Effector memory CD8-positive, alpha-beta T cell (primary cell): ENCODE measurements around the gene MED25.

ENCODE experiments used
- ATAC-seq: fragments of 150-1000 bp; cut with Tn5 transposase; replicated peaks from 2 replicates; pipeline ENCODE4 v1.10.0; 2021; ENCODE audit warnings: mild to moderate bottlenecking, moderate library complexity
- DNase-seq, 3 experiments: peaks; one replicate each; pipeline ENCODE4 v3.0.0; 2021
- H3K27ac Mint-ChIP-seq, 2 donors: one replicate each; pipeline ENCODE4 v1.8.0; 2022; ENCODE audit warnings: mild to moderate bottlenecking in 2 of 2, mixed read lengths in 2 of 2, moderate library complexity in 2 of 2
- H3K27me3 Mint-ChIP-seq, 2 donors: one replicate each; pipeline ENCODE4 v1.8.0; 2022; ENCODE audit warnings: mixed read lengths in 2 of 2
- H3K36me3 Mint-ChIP-seq: one replicate; pipeline ENCODE4 v1.8.0; 2022; ENCODE audit warnings: mild to moderate bottlenecking, moderate library complexity, mixed read lengths; ENCODE audit not compliant: insufficient read depth
- H3K4me1 Mint-ChIP-seq, 2 donors: one replicate each; pipeline ENCODE4 v1.8.0; 2022; ENCODE audit warnings: low read depth in 2 of 2, mixed read lengths in 2 of 2
- H3K4me3 Mint-ChIP-seq, 2 donors: one replicate each; pipeline ENCODE4 v1.8.0; 2022; ENCODE audit warnings: mild to moderate bottlenecking in 2 of 2, mixed read lengths in 2 of 2, moderate library complexity in 2 of 2
- H3K9me3 Mint-ChIP-seq, 2 donors: one replicate each; pipeline ENCODE4 v1.8.0; 2022; ENCODE audit warnings: mixed read lengths in 2 of 2

Gene MED25

DNA sequence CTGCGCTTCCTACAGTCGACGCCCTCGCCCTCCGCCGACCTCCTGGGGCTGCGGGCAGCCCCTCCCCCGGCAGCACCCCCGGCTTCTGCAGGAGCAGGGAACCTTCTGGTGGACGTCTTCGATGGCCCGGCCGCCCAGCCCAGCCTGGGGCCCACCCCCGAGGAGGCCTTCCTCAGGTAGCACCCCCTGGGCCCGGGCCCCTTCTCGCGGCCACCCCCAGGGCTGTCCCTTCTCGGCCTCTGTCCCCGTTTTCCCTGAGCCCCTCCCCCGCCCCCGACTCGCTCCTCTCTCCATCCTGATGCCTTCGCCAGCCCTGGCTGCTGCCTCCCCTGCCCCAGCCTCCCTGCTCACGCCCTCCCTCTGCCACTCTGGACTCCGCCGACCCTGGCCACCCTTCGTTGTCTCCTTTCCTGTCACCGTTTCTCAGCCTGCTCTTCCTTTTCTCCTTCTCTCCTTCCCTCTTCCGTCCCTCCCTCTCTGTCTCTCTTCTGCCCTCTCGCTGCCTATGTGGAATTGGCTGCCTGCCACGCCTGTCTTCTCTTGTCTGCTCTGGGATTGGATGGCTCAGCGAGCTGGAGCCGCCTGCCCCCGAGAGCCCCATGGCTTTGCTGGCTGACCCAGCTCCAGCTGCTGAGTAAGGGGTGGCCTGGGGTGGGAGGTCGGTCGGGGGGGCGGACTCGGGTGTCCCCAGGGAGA lies 16.0 kb upstream of the MED25 start:
- Mint-ChIP-seq H3K27ac (peak overlapping the region in 1 of 2 donors; percentile 78), H3K27me3 (no peaks in the 10 kb centered on the region), H3K4me3 (no peak overlapping the region), H3K9me3 (no peaks in the 10 kb centered on the region), H3K36me3 (peaks cover 32% of the 10 kb centered on the region), H3K4me1 (no peaks in the 10 kb centered on the region)
- ATAC-seq (no peak), DNase-seq (no peak)

DNA sequence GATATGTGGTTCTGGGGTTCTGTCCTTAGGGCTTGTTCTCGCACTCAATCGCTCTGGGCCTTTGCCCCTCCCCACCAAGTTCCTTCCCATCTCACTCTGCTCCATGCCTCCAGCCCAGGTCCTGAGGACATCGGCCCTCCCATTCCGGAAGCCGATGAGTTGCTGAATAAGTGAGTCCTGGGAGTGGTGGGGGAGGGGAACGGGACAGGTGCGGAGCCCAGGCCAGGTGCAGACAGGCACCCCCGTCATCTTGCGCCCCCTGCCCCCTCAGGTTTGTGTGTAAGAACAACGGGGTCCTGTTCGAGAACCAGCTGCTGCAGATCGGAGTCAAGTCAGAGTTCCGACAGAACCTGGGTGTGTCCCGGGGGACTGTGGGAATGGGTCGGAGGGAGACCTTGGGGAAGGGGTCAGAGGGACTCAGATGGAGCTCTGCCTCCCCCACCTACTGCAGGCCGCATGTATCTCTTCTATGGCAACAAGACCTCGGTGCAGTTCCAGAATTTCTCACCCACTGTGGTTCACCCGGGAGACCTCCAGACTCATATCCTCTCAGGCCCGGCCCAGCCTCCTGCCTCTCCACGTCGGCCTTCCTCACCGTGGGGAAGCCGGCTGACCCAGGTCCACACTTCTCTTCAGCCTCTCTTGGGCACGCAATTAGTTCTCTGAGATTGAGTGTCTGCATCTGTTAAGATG lies 15.1 kb upstream of the MED25 start:
- Mint-ChIP-seq H3K9me3 (no peaks in the 10 kb centered on the region), H3K4me1 (no peaks in the 10 kb centered on the region), H3K36me3 (peaks cover 24% of the 10 kb centered on the region), H3K27me3 (no peaks in the 10 kb centered on the region), H3K4me3 (no peak overlapping the region), H3K27ac (peak overlapping the region in 1 of 2 donors; percentile 78)
- no peak for DNase-seq
- ATAC-seq = no peak

DNA sequence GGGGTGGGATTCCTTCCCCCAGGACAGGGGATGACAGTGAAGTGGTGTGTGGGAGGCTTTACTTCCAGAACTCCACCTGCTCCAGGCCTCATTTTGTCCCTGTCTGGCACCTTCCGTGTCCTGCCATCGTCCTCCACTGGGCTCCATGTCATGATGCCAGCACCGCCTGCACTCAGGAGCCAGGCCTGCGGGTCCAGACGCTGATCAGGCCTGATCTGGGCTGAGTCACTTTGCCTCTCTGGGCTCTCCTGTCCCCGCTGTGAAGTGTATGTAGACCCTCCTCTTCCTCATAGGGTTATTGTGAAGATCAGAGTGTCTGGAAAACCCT lies 14.6 kb upstream of the MED25 start:
- DNase-seq = no peak
- no peak for ATAC-seq
- Mint-ChIP-seq H3K27ac (peak overlapping the region; percentile 38 to 66), H3K9me3 (no peaks in the 10 kb centered on the region), H3K4me3 (no peak overlapping the region), H3K27me3 (no peaks in the 10 kb centered on the region), H3K36me3 (peaks cover 19% of the 10 kb centered on the region), H3K4me1 (peaks cover 3 to 4% of the 10 kb centered on the region in 2 donors)

DNA sequence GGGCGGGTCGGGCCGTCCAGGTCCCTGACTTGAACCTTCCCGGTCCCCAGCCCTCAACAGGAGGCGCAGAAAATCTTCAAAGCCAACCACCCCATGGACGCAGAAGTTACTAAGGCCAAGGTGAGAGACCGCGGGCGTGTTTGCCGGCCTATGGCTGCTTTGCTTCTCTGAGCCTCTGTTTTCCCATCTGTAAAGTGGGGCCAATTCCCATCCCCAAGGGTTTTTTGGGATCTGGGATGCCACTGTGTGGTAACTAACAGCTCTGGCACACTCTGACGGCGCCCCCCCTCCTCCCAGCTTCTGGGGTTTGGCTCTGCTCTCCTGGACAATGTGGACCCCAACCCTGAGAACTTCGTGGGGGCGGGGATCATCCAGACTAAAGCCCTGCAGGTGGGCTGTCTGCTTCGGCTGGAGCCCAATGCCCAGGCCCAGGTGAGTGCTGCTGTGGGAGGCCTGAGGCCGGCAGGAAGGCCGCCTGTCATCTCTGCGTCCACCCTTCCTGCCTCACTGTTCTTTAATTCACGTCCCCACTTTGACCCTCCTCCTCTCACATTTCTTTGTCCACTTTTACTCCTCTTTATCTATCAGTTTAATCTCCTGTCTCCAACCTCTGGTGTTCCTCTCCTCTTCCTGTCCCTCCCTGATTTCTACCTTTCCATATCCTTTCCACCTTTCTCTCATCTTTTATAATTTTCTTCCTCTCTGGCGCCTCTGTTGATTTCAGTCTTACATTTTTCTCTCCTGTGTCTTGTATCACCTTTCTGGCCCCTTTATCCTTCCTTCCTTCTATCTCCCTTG lies 12.1 kb upstream of the MED25 start:
- Mint-ChIP-seq H3K4me3 (no peak overlapping the region), H3K27ac (peak overlapping the region in 1 of 2 donors; percentile 5), H3K4me1 (peaks cover 7 to 16% of the 10 kb centered on the region in 2 donors), H3K9me3 (no peaks in the 10 kb centered on the region), H3K27me3 (no peaks in the 10 kb centered on the region), H3K36me3 (peaks cover 18% of the 10 kb centered on the region)
- no peak for DNase-seq
- no peak for ATAC-seq

DNA sequence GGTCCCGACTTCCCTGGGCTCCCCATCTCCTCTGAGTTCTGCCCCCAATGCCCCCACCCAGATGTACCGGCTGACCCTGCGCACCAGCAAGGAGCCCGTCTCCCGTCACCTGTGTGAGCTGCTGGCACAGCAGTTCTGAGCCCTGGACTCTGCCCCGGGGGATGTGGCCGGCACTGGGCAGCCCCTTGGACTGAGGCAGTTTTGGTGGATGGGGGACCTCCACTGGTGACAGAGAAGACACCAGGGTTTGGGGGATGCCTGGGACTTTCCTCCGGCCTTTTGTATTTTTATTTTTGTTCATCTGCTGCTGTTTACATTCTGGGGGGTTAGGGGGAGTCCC lies 11.5 kb upstream of the MED25 start:
- no peak for ATAC-seq
- no peak for DNase-seq
- Mint-ChIP-seq H3K27me3 (no peaks in the 10 kb centered on the region), H3K4me1 (peaks cover 7 to 16% of the 10 kb centered on the region in 2 donors), H3K36me3 (peaks cover 18% of the 10 kb centered on the region), H3K27ac (peak overlapping the region in 1 of 2 donors; percentile 5), H3K9me3 (no peaks in the 10 kb centered on the region), H3K4me3 (no peak overlapping the region)

DNA sequence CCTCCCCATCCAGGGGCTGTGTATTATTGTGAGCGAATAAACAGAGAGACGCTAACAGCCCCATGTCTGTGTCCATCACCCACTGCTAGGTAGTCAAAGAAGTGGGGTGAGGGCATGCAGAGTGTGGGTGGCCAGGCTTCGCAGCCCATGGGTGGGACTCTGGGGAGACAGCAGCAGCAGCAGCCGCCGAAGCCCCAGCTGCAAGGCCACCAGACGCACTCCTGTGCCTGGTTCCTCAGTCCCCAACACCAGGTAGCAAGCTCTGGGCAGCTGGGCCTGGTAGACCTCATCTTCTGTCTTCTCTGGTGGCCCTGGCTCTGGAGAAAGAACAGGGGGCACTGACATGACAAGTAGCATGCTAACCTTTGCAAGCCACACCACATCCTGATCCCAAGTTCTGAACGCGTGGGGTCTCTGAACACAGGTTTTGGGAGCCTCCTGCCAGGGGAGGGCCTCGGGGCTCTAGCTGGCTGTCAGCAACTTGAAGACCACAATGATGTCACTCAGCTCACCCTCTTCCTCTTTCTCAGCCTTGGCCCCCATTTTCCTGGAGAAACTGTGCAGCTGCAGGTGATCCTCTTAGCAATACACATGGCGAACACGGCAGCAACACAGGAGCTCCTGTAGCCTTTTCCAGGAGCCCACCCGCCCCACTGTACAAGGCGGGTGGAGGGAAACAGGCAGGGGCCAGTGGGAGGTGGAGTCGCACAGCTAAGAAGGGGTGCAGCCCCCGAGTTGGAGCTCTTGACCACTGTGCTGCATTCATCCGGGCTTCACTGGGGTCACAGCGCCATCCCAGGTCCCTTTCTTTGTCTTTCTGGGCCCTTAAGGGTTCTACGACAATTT lies 10.8 kb upstream of the MED25 start:
- H3K36me3 Mint-ChIP-seq = peaks cover 24% of the 10 kb centered on the region
- peak overlapping the region in 1 of 2 donors; percentile 93 for H3K27ac Mint-ChIP-seq
- no peaks in the 10 kb centered on the region for H3K27me3 Mint-ChIP-seq
- no peaks in the 10 kb centered on the region for H3K9me3 Mint-ChIP-seq
- peaks cover 7 to 21% of the 10 kb centered on the region in 2 donors for H3K4me1 Mint-ChIP-seq
- no peak for DNase-seq
- no peak for ATAC-seq
- H3K4me3 Mint-ChIP-seq = no peak overlapping the region

DNA sequence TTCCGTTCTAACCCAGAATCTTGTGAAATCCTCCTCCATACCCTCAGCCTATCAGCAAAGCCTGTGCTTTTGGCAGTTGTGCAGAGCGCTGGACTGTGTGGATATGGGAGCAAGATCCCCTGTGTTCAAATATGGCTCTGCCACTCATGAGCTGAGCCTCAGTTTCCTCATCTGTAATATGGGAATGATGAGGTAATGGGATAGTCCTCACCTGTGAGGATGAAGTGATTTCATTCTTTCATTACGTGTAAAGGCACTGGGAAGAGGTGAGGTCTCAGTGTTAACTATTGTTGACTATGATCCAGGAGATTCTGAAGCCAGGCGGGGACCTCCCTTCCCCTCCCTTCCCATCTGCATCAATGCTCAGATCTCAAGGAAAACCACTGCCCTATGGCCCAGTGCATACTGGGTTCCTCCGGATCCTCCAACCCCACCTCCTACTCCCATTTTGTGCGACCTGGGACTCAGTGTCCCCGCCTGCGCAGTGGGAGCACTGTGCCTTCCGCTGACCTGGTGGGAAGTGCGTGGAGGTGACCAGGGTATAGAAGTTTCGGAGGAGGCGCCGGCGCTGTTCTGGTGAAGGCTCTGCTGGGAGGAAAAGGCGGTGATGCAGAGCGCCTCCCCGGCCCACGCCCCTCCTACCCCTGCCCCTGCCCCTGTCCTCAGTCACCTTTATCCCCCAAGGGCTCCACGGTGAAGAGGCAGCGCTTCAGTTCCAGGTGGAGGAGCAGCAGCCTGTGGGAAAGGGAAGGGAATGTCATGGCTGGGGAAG lies 10.0 kb upstream of the MED25 start:
- peaks cover 12 to 29% of the 10 kb centered on the region in 2 donors for H3K4me1 Mint-ChIP-seq
- no peaks in the 10 kb centered on the region for H3K9me3 Mint-ChIP-seq
- peaks cover 30% of the 10 kb centered on the region for H3K36me3 Mint-ChIP-seq
- peak overlapping the region; percentile 85 to 87 for H3K4me3 Mint-ChIP-seq
- DNase-seq (no peak), ATAC-seq (no peak)
- H3K27me3 Mint-ChIP-seq = no peaks in the 10 kb centered on the region
- H3K27ac Mint-ChIP-seq = peak overlapping the region; percentile 81 to 93

DNA sequence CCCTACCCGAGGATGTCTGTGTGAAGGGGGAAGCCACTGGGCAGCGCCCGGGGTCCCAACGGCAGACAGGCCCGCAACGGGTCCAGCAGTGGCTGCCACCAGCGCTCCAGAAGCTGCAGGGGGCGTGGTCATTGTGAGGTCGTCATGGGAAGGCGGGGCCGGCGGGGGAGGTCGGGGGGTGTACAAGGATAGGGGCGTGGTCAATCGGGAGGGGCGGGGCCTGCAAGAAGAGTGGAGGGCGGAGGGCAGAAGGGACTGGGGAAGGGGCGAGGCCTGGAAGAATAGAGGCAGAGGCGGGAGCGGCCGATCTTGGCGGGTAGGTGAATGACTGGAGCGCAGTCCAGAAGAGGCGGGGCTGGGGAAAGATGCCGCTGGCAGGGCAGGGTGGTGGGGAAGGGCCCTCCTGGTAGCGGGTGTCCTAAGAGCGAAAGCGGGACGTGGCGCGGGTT lies 9.4 kb upstream of the MED25 start:
- DNase-seq (peak; percentile 70 to 86 (median 83)), ATAC-seq (peak; percentile 31)
- Mint-ChIP-seq H3K9me3 (no peaks in the 10 kb centered on the region), H3K27me3 (no peaks in the 10 kb centered on the region), H3K27ac (peak overlapping the region; percentile 81 to 93), H3K4me3 (peak overlapping the region; percentile 85 to 87), H3K36me3 (peaks cover 35% of the 10 kb centered on the region), H3K4me1 (peaks cover 13 to 34% of the 10 kb centered on the region in 2 donors)

DNA sequence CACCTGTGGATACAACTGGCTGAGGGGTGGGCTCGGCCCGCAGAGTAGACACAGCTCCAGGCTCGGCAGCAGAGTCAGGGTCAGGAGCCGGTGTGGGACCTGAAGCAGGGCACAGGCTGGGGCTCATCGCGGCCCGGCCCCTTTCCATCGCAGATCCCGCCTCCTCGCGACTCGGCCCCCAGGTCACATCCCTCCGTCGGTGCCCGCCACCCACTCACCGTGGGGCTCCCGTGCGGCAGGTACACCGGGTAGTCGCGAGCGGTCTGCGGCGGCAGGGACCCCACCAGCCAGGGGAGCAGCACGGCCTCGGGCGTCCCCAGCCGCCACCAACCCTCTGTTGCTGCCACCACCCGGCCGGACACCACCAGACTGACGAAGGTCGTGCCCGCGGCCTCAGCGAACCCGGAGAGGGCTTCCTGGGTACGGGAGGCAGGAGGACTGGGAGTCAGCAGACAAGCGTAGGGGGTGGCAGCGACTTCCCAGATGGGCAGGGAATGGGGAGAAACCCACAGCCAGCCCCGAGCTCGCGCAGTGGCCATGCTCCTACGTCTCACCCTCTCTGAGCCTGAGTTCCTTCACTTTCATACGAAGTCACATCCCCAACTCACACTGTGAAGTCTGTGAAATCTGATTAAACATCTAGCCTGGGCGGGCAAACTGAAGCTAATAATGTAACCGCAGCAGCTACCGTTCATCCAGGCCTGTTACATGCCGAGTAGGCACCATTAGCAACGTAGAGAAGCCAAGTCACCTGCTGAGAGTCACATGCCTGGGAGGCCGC lies 8.7 kb upstream of the MED25 start:
- no peaks in the 10 kb centered on the region for H3K9me3 Mint-ChIP-seq
- H3K27me3 Mint-ChIP-seq = no peaks in the 10 kb centered on the region
- DNase-seq = peak in 2 of 3 experiments; percentile 48 to 56
- peak overlapping the region; percentile 85 to 87 for H3K4me3 Mint-ChIP-seq
- peaks cover 35% of the 10 kb centered on the region for H3K36me3 Mint-ChIP-seq
- ATAC-seq = peak; percentile 38
- H3K27ac Mint-ChIP-seq = peak overlapping the region; percentile 81 to 93
- H3K4me1 Mint-ChIP-seq = peaks cover 15 to 38% of the 10 kb centered on the region in 2 donors

DNA sequence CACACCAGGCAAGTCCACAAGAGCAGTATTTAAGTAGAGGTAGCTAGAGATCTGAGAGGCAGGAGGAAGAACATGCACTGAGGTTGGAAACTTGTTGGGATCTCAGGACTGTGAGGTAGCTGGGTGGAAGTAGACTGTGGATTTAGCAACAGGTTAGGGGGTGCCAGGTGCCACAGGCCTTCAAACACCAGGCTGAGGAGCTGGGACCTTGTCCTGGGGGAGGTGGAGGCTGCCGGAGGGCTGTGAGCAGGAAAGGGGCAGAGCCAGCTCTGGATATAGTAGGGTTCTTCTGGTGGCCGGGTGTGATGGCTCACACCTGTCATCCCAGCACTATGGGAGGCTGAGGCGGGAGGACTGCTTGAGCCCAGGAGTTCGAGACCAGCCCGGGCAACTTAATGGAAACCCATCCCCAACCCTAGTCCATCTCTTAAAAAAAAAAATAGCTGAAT lies 8.1 kb upstream of the MED25 start:
- Mint-ChIP-seq H3K9me3 (no peaks in the 10 kb centered on the region), H3K27ac (peak overlapping the region in 1 of 2 donors; percentile 93), H3K27me3 (no peaks in the 10 kb centered on the region), H3K4me3 (peak overlapping the region; percentile 85 to 87), H3K4me1 (peaks cover 20 to 42% of the 10 kb centered on the region in 2 donors), H3K36me3 (peaks cover 33% of the 10 kb centered on the region)
- no peak for DNase-seq
- ATAC-seq = no peak

DNA sequence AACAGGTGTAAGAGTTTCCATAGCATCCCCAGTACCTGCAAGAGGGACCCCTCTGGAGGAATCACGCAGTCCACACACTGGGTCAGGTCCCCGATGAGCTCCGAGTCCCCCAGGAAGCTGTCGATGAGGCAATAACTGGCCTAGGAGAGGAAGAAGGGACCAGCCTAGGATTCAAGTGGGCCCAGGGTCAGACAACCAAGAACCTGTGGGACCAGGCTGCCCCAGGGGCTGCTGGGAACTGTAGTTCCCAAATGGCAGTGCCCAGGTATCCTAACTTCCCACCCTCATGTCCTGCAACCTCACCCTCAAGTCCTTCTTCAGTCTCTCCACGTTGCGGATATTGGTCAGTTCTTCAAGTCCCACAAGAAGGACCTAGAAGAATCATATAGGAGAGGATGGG lies 6.8 kb upstream of the MED25 start:
- ATAC-seq = no peak
- H3K4me1 Mint-ChIP-seq = peaks cover 20 to 42% of the 10 kb centered on the region in 2 donors
- H3K27ac Mint-ChIP-seq = peak overlapping the region; percentile 63 to 98

More for the DNA sequence above, 6.8 kb upstream of the MED25 start:
- Mint-ChIP-seq H3K27me3 (no peaks in the 10 kb centered on the region), H3K36me3 (peaks cover 33% of the 10 kb centered on the region), H3K4me3 (peak overlapping the region; percentile 21 to 89), H3K9me3 (no peaks in the 10 kb centered on the region)
- no peak for DNase-seq
